NT2/D1 (cell line): ENCODE results near the gene WFIKKN2.
A peak's percentile ranks its signal among the peaks of the same experiment; 100 is the strongest.

Experiments used
- DNase-seq: peaks from one replicate; pipeline ENCODE4 v3.0.0-alpha.2; 2011; ENCODE audit warnings: low read depth, low spot score
- H3K27me3 ChIP-seq: 2 replicates; pipeline ENCODE4 v1.6.0; 2011; ENCODE audit warnings: mild to moderate bottlenecking; ENCODE audit not compliant: insufficient read length, insufficient read depth
- H3K36me3 ChIP-seq: 2 replicates; pipeline ENCODE4 v1.6.1; 2011; ENCODE audit warnings: mild to moderate bottlenecking, low read length, mixed read lengths; ENCODE audit not compliant: insufficient read depth, insufficient read length
- H3K4me1 ChIP-seq: 2 replicates; pipeline ENCODE4 v1.5.1; 2011; ENCODE audit not compliant: insufficient read depth, insufficient read length
- H3K4me3 ChIP-seq: 2 replicates; pipeline ENCODE4 v1.5.1; 2011; ENCODE audit warnings: low read depth; ENCODE audit not compliant: insufficient read length
- H3K9ac ChIP-seq: 2 replicates; pipeline ENCODE4 v1.6.0; 2011; ENCODE audit warnings: low read depth; ENCODE audit not compliant: insufficient read length
- H3K9me3 ChIP-seq: 2 replicates; pipeline ENCODE4 v1.5.1; 2011; ENCODE audit warnings: mild to moderate bottlenecking, low read length; ENCODE audit not compliant: insufficient read depth
- SUZ12 ChIP-seq: IDR thresholded peaks from 2 replicates; pipeline ENCODE4 v1.6.1; 2011; ENCODE audit not compliant: insufficient read length, insufficient read depth; ENCODE audit errors: extremely low read depth
- YY1 ChIP-seq: IDR thresholded peaks from 2 replicates; pipeline ENCODE4 v1.6.1; 2011; ENCODE audit not compliant: insufficient read length, insufficient read depth
- ZNF274 ChIP-seq: IDR thresholded peaks from 2 replicates; pipeline ENCODE4 v1.6.1; 2011; ENCODE audit warnings: mild to moderate bottlenecking, low read depth, low read length

Gene WFIKKN2

DNA sequence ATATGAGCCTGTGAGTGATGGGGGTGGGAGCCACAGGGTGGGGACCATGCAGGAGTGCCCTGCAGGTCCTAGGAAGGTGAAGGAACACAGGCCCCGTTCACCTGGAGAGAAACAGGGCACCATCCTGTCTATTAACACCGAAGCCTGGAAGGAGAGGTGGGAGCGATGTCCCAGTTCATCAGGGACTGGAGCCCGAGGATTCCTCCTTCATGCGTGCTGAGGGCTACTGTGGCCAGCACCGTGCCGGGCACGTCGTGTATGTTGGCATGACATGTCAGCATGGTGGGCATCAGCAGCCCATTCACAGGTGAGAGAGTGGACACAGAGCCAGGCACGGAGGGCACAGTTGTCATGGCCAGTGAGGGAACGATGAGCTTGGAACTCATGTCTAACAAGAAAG, 1.4 kb downstream of the WFIKKN2 start:
- TF ChIP-seq SUZ12: no peak
- no peak for TF ChIP-seq YY1
- TF ChIP-seq ZNF274: no peak
- Histone ChIP-seq H3K9ac (no peak overlapping the region), H3K27me3 (no peaks in the 10 kb centered on the region), H3K9me3 (no peaks in the 10 kb centered on the region), H3K4me3 (no peak overlapping the region), H3K4me1 (peaks cover 22% of the 10 kb centered on the region), H3K36me3 (no peaks in the 10 kb centered on the region)
- DNase-seq: no peak

DNA sequence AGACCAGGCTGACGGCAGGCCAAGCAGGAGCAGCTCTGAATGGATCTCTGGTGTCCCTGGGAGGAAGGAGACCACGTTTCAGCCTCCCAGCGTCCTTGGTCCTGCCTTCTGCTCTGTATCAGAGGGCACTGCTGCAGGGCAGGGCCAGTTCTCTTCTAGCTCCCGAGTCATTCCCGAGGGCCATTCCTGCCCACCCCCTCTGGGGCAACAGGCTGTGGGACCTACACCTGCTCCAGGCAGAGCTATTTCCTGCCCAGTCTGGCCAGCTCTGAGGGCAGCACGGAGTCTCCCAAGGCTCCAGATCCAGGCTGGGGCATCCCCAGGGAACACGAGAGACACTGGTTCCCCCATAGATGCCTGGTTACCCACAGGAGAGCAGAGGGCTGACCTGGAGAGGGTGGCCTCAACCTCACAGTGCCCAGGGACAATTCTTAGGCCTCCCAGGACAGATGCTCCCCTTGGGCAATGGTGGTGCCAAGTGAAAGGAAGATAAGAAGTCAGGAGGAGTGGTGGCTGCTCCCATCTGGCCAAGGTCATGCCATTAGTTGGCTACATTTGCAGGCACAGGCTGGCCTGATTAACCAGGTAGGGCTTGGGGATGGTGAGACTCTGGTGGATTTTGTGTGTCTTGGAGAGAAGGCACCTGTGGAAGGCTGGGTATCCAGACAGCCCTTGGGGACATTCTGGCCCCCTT, 2.0 kb downstream of the WFIKKN2 start:
- H3K27me3 ChIP-seq: no peaks in the 10 kb centered on the region
- H3K4me1 ChIP-seq: peaks cover 17% of the 10 kb centered on the region
- H3K4me3 ChIP-seq: no peak overlapping the region
- TF ChIP-seq YY1: no peak
- TF ChIP-seq SUZ12: no peak
- TF ChIP-seq ZNF274: no peak
- H3K9me3 ChIP-seq: no peaks in the 10 kb centered on the region
- no peaks in the 10 kb centered on the region for H3K36me3 ChIP-seq
- no peak for DNase-seq
- H3K9ac ChIP-seq: no peak overlapping the region

DNA sequence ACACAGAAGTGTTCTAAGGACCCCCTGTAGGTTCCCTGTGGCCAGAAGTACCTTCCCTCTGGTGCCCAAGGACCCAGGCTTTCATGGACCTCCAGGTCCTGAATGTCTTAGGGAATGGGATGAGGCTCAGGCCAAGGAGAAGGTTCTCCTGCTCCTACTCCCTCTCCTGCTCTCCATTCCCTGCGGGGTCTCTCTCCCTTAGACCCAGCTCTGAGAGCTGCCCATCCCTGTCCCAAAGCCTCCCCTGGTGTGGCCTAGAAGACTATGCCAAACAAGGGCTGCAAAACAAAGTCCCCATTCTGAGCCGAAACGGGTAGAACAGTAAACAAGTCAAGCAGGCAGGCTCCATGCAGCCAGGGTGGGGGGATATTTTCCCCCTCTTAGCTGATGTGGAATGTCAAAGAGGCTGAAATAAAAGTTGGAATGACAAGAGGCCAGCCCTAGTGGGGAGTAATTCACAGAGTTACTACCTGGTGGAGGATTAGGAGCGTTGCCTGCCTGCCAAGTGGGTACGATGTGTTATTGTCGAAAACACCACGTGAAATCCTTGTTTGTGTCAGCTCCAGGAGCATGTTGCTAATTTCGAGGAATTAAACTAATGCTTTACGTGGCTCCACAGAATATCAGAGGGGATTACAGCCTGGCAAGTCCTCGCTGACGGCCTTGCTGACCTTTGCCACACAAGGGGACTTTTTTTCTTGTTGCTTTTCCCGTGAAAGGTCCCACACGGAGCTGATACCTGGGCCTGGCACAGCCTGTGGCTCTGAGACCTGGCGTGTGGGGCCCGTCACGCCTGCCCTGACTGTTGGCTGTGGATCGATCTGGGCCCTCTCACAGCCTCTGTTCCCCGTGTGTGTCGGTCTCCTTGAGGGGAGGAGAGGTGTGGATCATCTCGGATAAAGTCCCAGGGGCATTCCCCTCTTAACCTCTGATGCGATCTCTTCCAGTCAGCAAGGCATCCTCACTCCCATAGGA, 2.9 kb downstream of the WFIKKN2 start:
- DNase-seq: no peak
- Histone ChIP-seq H3K36me3 (no peaks in the 10 kb centered on the region), H3K27me3 (no peaks in the 10 kb centered on the region), H3K4me1 (peaks cover 10% of the 10 kb centered on the region), H3K4me3 (no peak overlapping the region), H3K9me3 (no peaks in the 10 kb centered on the region), H3K9ac (no peak overlapping the region)
- no peak for TF ChIP-seq SUZ12
- TF ChIP-seq ZNF274: no peak
- no peak for TF ChIP-seq YY1

DNA sequence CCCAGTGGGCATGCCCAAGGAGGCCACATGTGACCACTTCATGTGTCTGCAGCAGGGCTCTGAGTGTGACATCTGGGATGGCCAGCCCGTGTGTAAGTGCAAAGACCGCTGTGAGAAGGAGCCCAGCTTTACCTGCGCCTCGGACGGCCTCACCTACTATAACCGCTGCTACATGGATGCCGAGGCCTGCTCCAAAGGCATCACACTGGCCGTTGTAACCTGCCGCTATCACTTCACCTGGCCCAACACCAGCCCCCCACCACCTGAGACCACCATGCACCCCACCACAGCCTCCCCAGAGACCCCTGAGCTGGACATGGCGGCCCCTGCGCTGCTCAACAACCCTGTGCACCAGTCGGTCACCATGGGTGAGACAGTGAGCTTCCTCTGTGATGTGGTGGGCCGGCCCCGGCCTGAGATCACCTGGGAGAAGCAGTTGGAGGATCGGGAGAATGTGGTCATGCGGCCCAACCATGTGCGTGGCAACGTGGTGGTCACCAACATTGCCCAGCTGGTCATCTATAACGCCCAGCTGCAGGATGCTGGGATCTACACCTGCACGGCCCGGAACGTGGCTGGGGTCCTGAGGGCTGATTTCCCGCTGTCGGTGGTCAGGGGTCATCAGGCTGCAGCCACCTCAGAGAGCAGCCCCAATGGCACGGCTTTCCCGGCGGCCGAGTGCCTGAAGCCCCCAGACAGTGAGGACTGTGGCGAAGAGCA, 4.4 kb downstream of the WFIKKN2 start:
- H3K4me1 ChIP-seq: peaks cover 12% of the 10 kb centered on the region
- no peaks in the 10 kb centered on the region for H3K36me3 ChIP-seq
- H3K9ac ChIP-seq: no peak overlapping the region
- no peak for DNase-seq
- H3K4me3 ChIP-seq: no peak overlapping the region
- TF ChIP-seq YY1 (no peak), ZNF274 (no peak), SUZ12 (no peak)
- H3K9me3 ChIP-seq: no peaks in the 10 kb centered on the region
- H3K27me3 ChIP-seq: no peaks in the 10 kb centered on the region

DNA sequence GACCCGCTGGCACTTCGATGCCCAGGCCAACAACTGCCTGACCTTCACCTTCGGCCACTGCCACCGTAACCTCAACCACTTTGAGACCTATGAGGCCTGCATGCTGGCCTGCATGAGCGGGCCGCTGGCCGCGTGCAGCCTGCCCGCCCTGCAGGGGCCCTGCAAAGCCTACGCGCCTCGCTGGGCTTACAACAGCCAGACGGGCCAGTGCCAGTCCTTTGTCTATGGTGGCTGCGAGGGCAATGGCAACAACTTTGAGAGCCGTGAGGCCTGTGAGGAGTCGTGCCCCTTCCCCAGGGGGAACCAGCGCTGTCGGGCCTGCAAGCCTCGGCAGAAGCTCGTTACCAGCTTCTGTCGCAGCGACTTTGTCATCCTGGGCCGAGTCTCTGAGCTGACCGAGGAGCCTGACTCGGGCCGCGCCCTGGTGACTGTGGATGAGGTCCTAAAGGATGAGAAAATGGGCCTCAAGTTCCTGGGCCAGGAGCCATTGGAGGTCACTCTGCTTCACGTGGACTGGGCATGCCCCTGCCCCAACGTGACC, 5.0 kb downstream of the WFIKKN2 start:
- peaks cover 10% of the 10 kb centered on the region for H3K4me1 ChIP-seq
- no peak for DNase-seq
- H3K4me3 ChIP-seq: no peak overlapping the region
- H3K9ac ChIP-seq: no peak overlapping the region
- H3K9me3 ChIP-seq: no peaks in the 10 kb centered on the region
- H3K27me3 ChIP-seq: no peaks in the 10 kb centered on the region
- H3K36me3 ChIP-seq: no peaks in the 10 kb centered on the region
- TF ChIP-seq SUZ12 (no peak), ZNF274 (no peak), YY1 (no peak)

DNA sequence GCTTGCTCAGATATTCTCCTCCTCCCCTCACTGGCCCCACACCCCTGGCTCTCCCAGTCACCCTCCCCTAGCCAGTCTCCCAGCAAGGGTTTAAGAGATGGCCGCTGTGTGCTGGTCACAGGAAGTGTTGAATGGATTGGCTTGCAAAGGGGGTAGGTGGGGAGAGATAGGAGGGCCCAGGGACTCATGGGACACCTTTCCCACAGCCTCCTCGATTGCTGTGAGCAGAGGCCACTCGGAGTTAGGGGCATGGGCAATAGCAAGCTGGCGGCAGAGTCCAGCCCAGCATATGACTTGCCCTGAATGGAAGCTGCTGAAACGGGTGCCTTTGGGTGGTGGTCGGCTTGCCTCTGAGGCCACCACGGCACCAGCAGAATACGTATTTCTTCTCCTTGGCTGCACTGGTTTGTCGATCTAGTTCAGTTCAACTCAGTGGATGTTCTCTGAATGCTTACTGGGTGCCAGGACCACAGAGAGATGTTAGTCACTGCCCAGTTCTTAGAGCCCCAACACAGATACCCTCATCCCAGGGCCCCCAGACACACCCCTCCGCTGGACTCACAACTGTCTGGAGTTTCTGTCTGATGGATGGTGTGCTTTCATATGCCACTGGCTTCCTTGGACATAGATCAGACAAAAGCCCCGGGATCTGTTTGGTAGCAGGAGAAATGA, 6.0 kb downstream of the WFIKKN2 start:
- H3K27me3 ChIP-seq: no peaks in the 10 kb centered on the region
- H3K4me3 ChIP-seq: no peak overlapping the region
- H3K4me1 ChIP-seq: peaks cover 16% of the 10 kb centered on the region
- H3K9me3 ChIP-seq: no peaks in the 10 kb centered on the region
- peak overlapping the region; percentile 13 for H3K9ac ChIP-seq
- DNase-seq: no peak
- H3K36me3 ChIP-seq: no peaks in the 10 kb centered on the region
- TF ChIP-seq YY1: no peak

GRCh38 chr17:50841949-50842354, 6.6 kb downstream of the WFIKKN2 start:
- no peaks in the 10 kb centered on the region for H3K36me3 ChIP-seq
- H3K9ac ChIP-seq: no peak overlapping the region
- H3K27me3 ChIP-seq: no peaks in the 10 kb centered on the region
- no peak for TF ChIP-seq SUZ12
- TF ChIP-seq ZNF274: no peak
- TF ChIP-seq YY1: no peak
- H3K4me1 ChIP-seq: peaks cover 16% of the 10 kb centered on the region
- no peaks in the 10 kb centered on the region for H3K9me3 ChIP-seq
- DNase-seq: peak; percentile 54
- no peak overlapping the region for H3K4me3 ChIP-seq
